GM04504 (cell line): ENCODE results near the gene MECP2.

Source experiments
- DNase-seq: peaks from one replicate; pipeline ENCODE4 v3.0.0-alpha.2; 2012; ENCODE audit warnings: low read depth

The MECP2 gene

DNA sequence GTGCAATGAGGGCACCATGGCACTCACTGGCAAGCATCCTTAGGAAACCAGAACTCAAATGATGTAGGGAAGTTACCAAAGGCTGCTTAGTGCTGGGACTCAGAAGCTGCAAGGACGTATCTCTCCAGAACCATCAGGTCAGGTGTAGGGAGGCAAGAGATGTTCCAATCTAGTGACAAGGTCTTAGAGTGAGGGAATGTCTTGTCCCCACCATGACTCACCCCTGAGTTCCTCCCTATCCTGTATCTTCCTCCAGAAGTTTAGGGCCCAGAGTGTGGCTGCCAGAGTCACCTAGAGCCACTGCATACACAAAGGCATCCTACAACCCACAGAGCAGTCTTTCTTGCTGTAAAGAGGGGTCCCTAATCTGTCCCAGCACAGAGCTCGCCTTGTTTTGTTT lies 63.7 kb downstream of the MECP2 start:
- no peak for DNase-seq

GRCh38 chrX:154032653-154033052 lies 64.9 kb downstream of the MECP2 start:
- DNase-seq: no peak

DNA sequence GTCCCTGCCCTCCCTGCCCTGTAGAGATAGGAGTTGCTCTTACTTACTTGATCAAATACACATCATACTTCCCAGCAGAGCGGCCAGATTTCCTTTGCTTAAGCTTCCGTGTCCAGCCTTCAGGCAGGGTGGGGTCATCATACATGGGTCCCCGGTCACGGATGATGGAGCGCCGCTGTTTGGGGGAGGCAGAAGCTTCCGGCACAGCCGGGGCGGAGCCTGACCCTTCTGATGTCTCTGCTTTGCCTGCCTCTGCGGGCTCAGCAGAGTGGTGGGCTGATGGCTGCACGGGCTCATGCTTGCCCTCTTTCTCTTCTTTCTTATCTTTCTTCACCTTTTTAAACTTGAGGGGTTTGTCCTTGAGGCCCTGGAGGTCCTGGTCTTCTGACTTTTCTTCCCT lies 65.4 kb downstream of the MECP2 start:
- DNase-seq: no peak

- no peak for DNase-seq
Observed at GRCh38 chrX:154030715-154031305, 66.7 kb downstream of the MECP2 start.

- no peak for DNase-seq
Observed at GRCh38 chrX:154030266-154030665, 67.3 kb downstream of the MECP2 start.

GRCh38 chrX:154029439-154029838 lies 68.1 kb downstream of the MECP2 start:
- no peak for DNase-seq

DNA sequence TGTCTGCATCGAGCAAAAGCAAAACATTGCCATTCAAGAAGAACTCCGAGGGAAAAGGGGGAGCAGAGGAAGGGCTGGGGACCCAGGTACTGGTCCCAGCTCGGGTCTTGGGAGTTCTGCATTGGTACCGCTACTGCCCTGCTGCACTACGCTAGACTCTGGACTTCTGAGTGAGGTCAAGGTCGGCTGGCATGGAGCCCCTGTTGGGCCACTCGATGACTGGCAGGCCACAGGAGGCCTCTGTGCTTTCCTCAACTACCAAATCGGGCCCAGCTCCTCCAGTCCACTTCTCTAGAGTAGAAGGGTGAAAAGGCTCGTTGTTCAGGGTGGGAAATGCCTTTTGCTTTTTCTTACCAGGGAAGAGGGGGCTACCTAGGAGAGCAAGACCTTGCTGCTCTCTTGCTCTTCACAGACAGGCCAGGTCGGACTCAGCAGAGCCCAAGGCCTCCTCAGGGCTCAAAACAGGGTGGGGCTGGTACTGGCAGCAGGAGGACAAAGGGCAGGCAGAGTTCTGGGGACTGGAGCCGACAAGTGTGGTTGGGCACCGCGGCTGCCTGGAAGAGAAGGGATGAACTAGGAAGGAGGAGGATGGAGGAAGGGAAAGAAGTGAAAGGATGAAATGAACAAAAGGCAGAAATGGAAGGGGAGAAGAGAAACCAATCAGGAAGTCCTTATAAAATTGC lies 68.9 kb downstream of the MECP2 start:
- no peak for DNase-seq

DNA sequence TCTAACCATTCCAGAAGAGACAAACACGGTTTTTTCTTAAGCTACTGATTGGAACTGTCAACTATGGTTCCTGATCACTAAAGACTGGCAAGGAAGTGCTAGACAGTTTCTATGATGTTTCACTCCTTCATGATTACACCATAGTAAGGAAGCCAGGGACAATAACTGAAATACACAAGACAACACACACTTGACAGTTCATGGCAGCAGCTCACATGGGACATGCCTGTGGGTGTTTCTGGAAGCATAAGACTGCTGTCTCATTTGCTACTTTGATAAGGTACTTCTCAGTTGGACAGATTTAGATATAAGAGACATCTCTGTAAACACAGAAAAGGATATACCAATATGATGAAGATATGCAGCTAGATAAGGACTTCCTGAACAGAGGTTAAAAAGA lies 69.5 kb downstream of the MECP2 start:
- no peak for DNase-seq

GRCh38 chrX:154027022-154027402 lies 70.5 kb downstream of the MECP2 start:
- DNase-seq: no peak

DNA sequence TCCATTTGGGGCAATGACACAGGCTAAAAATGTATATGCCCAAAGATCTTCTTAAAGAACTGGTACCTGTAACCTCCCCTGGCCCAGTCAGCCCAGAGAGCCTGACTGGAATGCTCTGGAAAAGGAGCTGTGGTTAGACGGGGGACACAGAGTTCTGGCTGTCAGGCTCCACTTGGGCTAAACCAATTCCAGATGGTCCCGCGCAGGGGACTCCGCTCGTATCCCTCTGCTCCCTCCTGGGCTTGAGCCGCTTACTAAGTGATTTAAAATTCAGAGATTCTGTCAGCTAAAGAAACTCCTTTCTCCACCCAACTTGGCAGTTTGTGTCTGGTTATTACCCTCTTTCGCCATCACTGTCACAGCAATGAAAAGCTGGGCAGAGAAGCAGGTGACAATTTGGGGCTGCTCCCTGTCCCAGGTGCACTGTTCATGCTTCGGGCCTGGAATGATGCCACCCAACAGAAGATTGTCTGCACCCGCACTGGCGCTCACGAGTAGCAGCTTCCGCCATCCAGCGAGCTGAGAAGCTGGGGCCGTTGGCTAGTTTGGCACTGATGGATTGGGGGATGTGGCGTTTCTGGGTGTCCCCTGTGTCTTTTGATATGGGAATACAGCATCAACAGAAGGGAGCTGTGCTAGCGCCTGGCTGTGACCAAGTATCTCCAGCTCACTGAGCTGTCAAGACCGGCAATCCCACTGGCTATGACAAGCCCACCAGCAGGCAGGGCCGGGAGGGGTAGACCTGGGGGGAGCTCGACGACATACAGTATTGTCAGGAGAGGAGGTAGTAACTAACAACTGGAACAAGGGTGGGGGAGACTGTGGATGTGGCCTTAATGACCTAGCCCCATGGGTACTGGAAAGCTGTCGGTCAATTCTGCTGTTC lies 71.1 kb downstream of the MECP2 start:
- no peak for DNase-seq

- no peak for DNase-seq
Observed at GRCh38 chrX:154025230-154025629, 72.3 kb downstream of the MECP2 start.

GRCh38 chrX:154024271-154024670 lies 73.2 kb downstream of the MECP2 start:
- DNase-seq: no peak

DNA sequence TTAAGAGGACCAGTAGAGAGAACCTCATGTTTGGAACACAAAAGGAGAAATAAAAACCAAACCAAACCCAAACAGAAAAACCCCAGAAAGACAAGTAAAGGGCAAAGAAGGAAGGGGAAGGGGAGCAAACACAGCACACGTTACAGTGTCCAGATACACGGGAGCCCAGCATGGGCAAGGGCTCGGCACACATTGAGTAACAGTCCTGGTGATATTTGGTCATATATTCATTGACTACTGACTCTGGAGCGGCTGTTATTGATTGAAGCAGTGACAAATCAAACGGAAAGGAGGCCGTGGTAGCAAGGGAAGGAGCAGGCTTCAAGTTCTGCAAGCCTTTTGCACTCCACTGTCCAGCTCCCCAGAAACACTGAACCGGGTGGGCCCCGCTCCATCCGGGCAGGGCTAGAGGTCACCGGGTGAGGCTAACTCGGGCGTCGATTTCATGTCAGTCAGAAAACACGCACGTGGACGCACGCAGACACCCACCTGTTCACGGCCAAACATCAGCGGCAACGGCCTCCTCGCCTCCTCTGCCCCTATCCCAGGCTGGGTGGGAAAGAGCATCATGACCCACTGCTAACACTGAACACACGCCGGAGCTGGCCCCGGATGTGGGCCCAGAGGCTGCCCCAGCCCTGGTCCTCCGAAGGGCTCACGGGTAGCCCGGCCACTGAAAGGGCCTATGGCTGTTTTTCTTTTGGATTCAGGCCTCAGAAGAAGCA lies 74.1 kb downstream of the MECP2 start:
- no peak for DNase-seq

GRCh38 chrX:154022108-154022507 lies 75.4 kb downstream of the MECP2 start:
- DNase-seq: no peak

- no peak for DNase-seq
Observed at GRCh38 chrX:154021131-154021611, 76.3 kb downstream of the MECP2 start.

GRCh38 chrX:154020536-154021115 lies 76.9 kb downstream of the MECP2 start:
- DNase-seq: no peak

- DNase-seq: no peak
Observed at GRCh38 chrX:154019633-154020528, 77.6 kb downstream of the MECP2 start, which contains the start of gene IRAK1. IRAK1 (minus strand) TSS chrX:154019902; CDS start chrX:154019812, 90 bp downstream.

GRCh38 chrX:154019061-154019621 lies 78.4 kb downstream of the MECP2 start:
- DNase-seq: no peak

- no peak for DNase-seq
Observed at GRCh38 chrX:154018518-154019060, 78.9 kb downstream of the MECP2 start.
